NB4 (cell line): ENCODE measurements around the gene BTN1A1.

Experiments
- CTCF ChIP-seq: IDR thresholded peaks from one replicate; pipeline ENCODE4 v1.5.1; 2012; ENCODE audit warnings: low read depth, low read length
- MAX ChIP-seq: IDR thresholded peaks from 2 replicates; pipeline ENCODE4 v1.6.1; 2011; ENCODE audit warnings: low read depth, low read length
- POLR2A ChIP-seq: IDR thresholded peaks from 2 replicates; pipeline ENCODE4 v1.6.1; 2011; ENCODE audit warnings: mild to moderate bottlenecking; ENCODE audit not compliant: insufficient read length; ENCODE audit errors: extremely low read depth

DNA sequence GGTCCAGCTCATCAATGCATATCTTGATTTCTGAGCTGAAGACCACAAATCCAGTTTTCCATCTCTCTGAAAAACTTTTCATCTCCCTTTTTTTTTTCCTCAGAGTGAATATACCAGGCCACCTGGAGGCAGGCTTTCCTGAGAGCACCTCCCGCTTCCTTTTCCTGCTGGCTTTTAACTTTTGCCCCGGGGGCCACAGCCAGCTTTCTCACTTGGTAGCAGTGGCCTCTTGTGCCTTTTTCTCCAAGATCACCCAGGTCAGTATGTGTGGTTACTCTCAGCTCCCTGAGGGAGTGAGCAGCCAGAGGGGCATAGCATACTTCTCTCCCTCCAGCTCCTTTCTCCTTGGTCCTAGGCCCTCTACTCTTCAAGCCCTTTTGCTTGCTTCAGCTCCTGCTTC is at the start of gene BTN1A1:
- TF ChIP-seq CTCF: no peak
- TF ChIP-seq MAX: no peak
- TF ChIP-seq POLR2A: no peak
